GM12878 (cell line): ENCODE measurements around the gene ZNF512B. TPM values are rescaled to one million over a fixed set of nuclear protein-coding genes. Genes with fewer than 3 reads are reported as not detected.
A peak's percentile ranks its signal among the peaks of the same experiment; 100 is the strongest.

Source experiments
- ATAC-seq: fragments of 200-7000 bp; cut with Tn5 transposase; 3 replicates; pipeline ENCODE4 v1.9.1; 2020; ENCODE audit warnings: mild to moderate bottlenecking, moderate library complexity
- BruUV-seq: library from RNA; stranded (reverse); fragments of 400-500 nt; replicated peaks from 2 replicates; lab custom pipeline; 2021; lab: Mats Ljungman, UMichigan
- CTCF ChIA-PET: fragments of 300-600 bp; sonication (Branson Sonifier 250); formaldehyde crosslinking; extraction: SDS; loops from one replicate; lab custom pipeline; 2021; ENCODE audit warnings: inconsistent platforms; lab: Yijun Ruan, JAX
- POLR2A ChIA-PET: fragments of 350-600 bp; formaldehyde crosslinking; extraction: SDS; loops from one replicate; lab custom pipeline; 2021; ENCODE audit warnings: inconsistent platforms; lab: Charles Lee
- RAD21 ChIA-PET: fragments of 300-600 bp; sonication (Branson Sonifier 250); formaldehyde crosslinking; loops from one replicate; lab custom pipeline; 2023; ENCODE audit warnings: antibody characterized with exemption; ENCODE audit not compliant: unreplicated experiment; lab: Charles Lee
- SMC1A ChIA-PET: fragments of 300-600 bp; sonication (Branson Sonifier 250); formaldehyde crosslinking; loops from one replicate; lab custom pipeline; 2023; ENCODE audit not compliant: unreplicated experiment, uncharacterized antibody; lab: Charles Lee
- DNase-seq: peaks from one replicate; pipeline ENCODE4 v3.0.0-alpha.2; 2011; ENCODE audit warnings: low read depth, low spot score
- FAIRE-seq: peaks from 3 replicates; lab custom pipeline; 2011; peaks lifted over from hg19 to GRCh38; lab: Jason Lieb, UNC
- H2AFZ ChIP-seq: 2 replicates; pipeline ENCODE4 v1.6.0; 2011; ENCODE audit warnings: low read depth, low read length, control low read depth; ENCODE audit not compliant: control insufficient read depth
- H3K27ac ChIP-seq: 2 replicates; pipeline ENCODE4 v1.5.1; 2011; ENCODE audit warnings: control low read depth; ENCODE audit not compliant: control insufficient read depth, insufficient read depth
- H3K27me3 ChIP-seq, 2 experiments: replicated peaks in 1 of 2; 2 replicates each; pipeline versions ENCODE4 v1.6.0 to v1.6.1; 2011; ENCODE audit warnings: low read length in 1 of 2; ENCODE audit not compliant: control insufficient read depth in 2 of 2, insufficient read depth in 2 of 2
- H3K36me3 ChIP-seq, 2 experiments: 2 replicates each; pipeline ENCODE4 v1.5.1; 2011; ENCODE audit warnings: low read length in 1 of 2; ENCODE audit not compliant: control insufficient read depth in 2 of 2, insufficient read depth in 2 of 2
- H3K4me1 ChIP-seq: 2 replicates; pipeline ENCODE4 v1.6.1; 2011; ENCODE audit warnings: mild to moderate bottlenecking, low read length, moderate library complexity, mixed read lengths; ENCODE audit not compliant: control insufficient read depth, insufficient read depth
- H3K4me2 ChIP-seq: 2 replicates; pipeline ENCODE4 v1.6.0; 2011; ENCODE audit warnings: control low read depth; ENCODE audit not compliant: control insufficient read depth, insufficient read depth
- H3K4me3 ChIP-seq: fragments of 200-600 bp; sonication (generic); 2 replicates; pipeline ENCODE4 v1.5.1; 2016
- H3K79me2 ChIP-seq: 2 replicates; pipeline ENCODE4 v1.6.0; 2011; ENCODE audit warnings: low read length; ENCODE audit not compliant: control insufficient read depth, insufficient read depth
- H3K9ac ChIP-seq: 2 replicates; pipeline ENCODE4 v1.8.0; 2011; ENCODE audit warnings: low read length, control low read depth, mixed read lengths; ENCODE audit not compliant: control insufficient read depth, insufficient read depth
- H3K9me3 ChIP-seq: replicated peaks from 3 replicates; pipeline ENCODE4 v1.5.1; 2011; ENCODE audit warnings: mild to moderate bottlenecking, low read length; ENCODE audit not compliant: control insufficient read depth, insufficient read depth
- H4K20me1 ChIP-seq: 2 replicates; pipeline ENCODE4 v1.6.0; 2011; ENCODE audit not compliant: control insufficient read depth, insufficient read depth
- ETV6 ChIP-seq, 2 experiments: fragments of 450-650 bp in 1 of 2; IDR thresholded peaks in 1 of 2; conservative IDR thresholded peaks in 1 of 2; 2 replicates each; pipeline ENCODE4 v1.6.1; 2014; ENCODE audit warnings: antibody characterized with exemption in 1 of 2, borderline replicate concordance in 1 of 2, low read depth in 1 of 2, mild to moderate bottlenecking in 1 of 2, moderate library complexity in 1 of 2
- PML ChIP-seq: IDR thresholded peaks from 2 replicates; pipeline ENCODE4 v1.6.1; 2012; ENCODE audit warnings: low read length, inconsistent platforms
- RAD51 ChIP-seq: fragments of 450-650 bp; IDR thresholded peaks from 2 replicates; pipeline ENCODE4 v1.6.1; 2016; ENCODE audit warnings: moderate library complexity, mild to moderate bottlenecking, inconsistent platforms
- RB1 ChIP-seq: fragments of 450-650 bp; formaldehyde crosslinking; IDR thresholded peaks from 2 replicates; pipeline ENCODE4 v1.6.1; 2017; ENCODE audit warnings: mild to moderate bottlenecking, borderline replicate concordance
- RELA ChIP-seq: fragments of 450-650 bp; IDR thresholded peaks from 2 replicates; pipeline ENCODE4 v1.8.0; 2014; ENCODE audit warnings: borderline replicate concordance; ENCODE audit not compliant: partially characterized antibody
- SMC3 ChIP-seq: IDR thresholded peaks from 2 replicates; pipeline ENCODE4 v1.6.1; 2011; ENCODE audit warnings: low read length, improper control_type of control experiment, borderline replicate concordance
- SUZ12 ChIP-seq: fragments of 200-600 bp; sonication (generic); IDR thresholded peaks from one replicate; pipeline ENCODE4 v1.6.1; 2018; ENCODE audit warnings: antibody characterized with exemption, mild to moderate bottlenecking; ENCODE audit not compliant: unreplicated experiment
- ZSCAN29 ChIP-seq: fragments of 450-650 bp; IDR thresholded peaks from 2 replicates; pipeline ENCODE4 v1.6.1; 2017; ENCODE audit warnings: mild to moderate bottlenecking, moderate library complexity
- WGBS: methylation state at CpG from one replicate; pipeline ENCODE4 v1.1.6; 2016; ENCODE audit warnings: low lambda C conversion rate; ENCODE audit not compliant: insufficient replicate concordance, insufficient coverage; ENCODE audit errors: missing lambda C conversion rate; 5-methylcytosine and 5-hydroxymethylcytosine counted together
- in situ Hi-C: fragments of 300-500 bp; cut with MboI; formaldehyde crosslinking; loops from 9 replicates; pipeline ENCODE4 v1.14.3; 2018; ENCODE audit warnings: mixed read lengths
- intact Hi-C: fragments of 100-400 bp; cut with micrococcal nuclease; formaldehyde crosslinking; loops from one replicate; pipeline ENCODE4 v1.14.2; 2022; ENCODE audit not compliant: unreplicated experiment
- polyA plus RNA-seq, 11 experiments: library from polyadenylated mRNA; depleted of rRNA in 4 of 11; unstranded in 6 of 11; stranded (reverse) in 5 of 11; fragments of >200 nt; fragmentation: Nextera tagmentation in 4 of 11; fragmentation: Illumina TruSeq in 1 of 11; extraction: Ambion mirVana in 4 of 11; extraction: Trizol in 1 of 11; gene quantifications; 1 replicate in 1 of 11; 2 replicates in 10 of 11; pipeline versions ENCODE4 v1.2.1 to v1.2.3, GENCODE V29; 2011 to 2016; ENCODE audit warnings: inconsistent platforms in 2 of 11, missing spikeins in 2 of 11, low read depth in 1 of 11
- total RNA-seq, 4 experiments: library from RNA; depleted of rRNA in 3 of 4; stranded (reverse); fragments of >200 nt in 3 of 4; fragmentation: Illumina TruSeq in 1 of 4; extraction: Trizol in 1 of 4; gene quantifications; 2 replicates each; pipeline versions ENCODE4 v1.2.1 to v1.2.3, GENCODE V29; 2013 to 2021

Gene ZNF512B
- total and polyA plus RNA-seq, 10 of the 15 experiments (the other 5 are each of a cell fraction or from before 2014, with no cell fraction given), result 0.06 to 23.9 (median 4.0) TPM

GRCh38 chr20:63955281-63955826 is 14.4 kb downstream of the ZNF512B start (continued):
- peak; percentile 10; the same call in 1 of the 2 replicates for TF ChIP-seq SMC3
- TF ChIP-seq ZSCAN29, result no peak
- no peak for TF ChIP-seq RB1

- H3K9me3 ChIP-seq, result no peaks in the 10 kb centered on the region
- no peaks in the 10 kb centered on the region; a peak in 2 of 4 replicates for H3K36me3 ChIP-seq
- peak overlapping the region; percentile 78 for H3K4me2 ChIP-seq
- no peaks in the 10 kb centered on the region for H3K27me3 ChIP-seq
- peaks cover 41% of the 10 kb centered on the region for H3K79me2 ChIP-seq
- SMC1A ChIA-PET, result no interaction called here
- CTCF ChIA-PET, result interaction anchor here (1.0 to 1.9 kb wide), 4 partner anchors 26 to 246 kb away, joined by 4 read pairs; partner anchors contain the start of genes ARFRP1, SAMD10 and ZGPAT
- POLR2A ChIA-PET, result interaction anchor here (0.6 kb wide), 2 partner anchors 37 to 226 kb away, joined by 3 read pairs; no protein-coding TSS in a partner anchor
- no peak overlapping the region for H2AFZ ChIP-seq
- DNase-seq, result no peak
- in situ Hi-C loops, result no loop called here
- BruUV-seq, result no TSS peak
- H3K27ac ChIP-seq, result no peak overlapping the region
- no peak for TF ChIP-seq ETV6 (conservative IDR thresholded peaks at IDR 0.05 in 1 of 2, IDR thresholded peaks at IDR 0.05 in 1 of 2; ENCODE audit: borderline replicate concordance in 1 of 2, low read depth in 1 of 2)
- TF ChIP-seq PML, result no peak
- TF ChIP-seq SUZ12, result no peak
- TF ChIP-seq RAD51, result no peak
- TF ChIP-seq RELA, result no peak
- TF ChIP-seq, all 136 proteins: peak for 0
- peaks cover 4% of the 10 kb centered on the region for H4K20me1 ChIP-seq
- peak overlapping the region; percentile 39 for H3K9ac ChIP-seq
- intact Hi-C loops, result no loop called here
- no peak for FAIRE-seq
- H3K4me1 ChIP-seq, result peaks cover 20% of the 10 kb centered on the region
- H3K4me3 ChIP-seq, result peak overlapping the region; percentile 81; the same call in 1 of the 2 replicates
- RAD21 ChIA-PET, result interaction anchor here (1.3 kb wide), 1 partner anchor 89 kb away, joined by 3 read pairs; the partner anchor contains the start of gene TPD52L2
- 66% methylated on average over 13 of the region's 13 CpGs for WGBS
- no peak for ATAC-seq
These were observed 15.8 kb downstream of the ZNF512B start for GRCh38 chr20:63953764-63954429.
